Measurements from ENCODE around the gene PNMT.
A peak's percentile ranks its signal among the peaks of the same experiment; 100 is the strongest.
"Not testable (repeated sequence)": the region's sequence is repeated elsewhere in the genome, so short reads cannot be mapped to it uniquely, and the experiment has no call there.

The PNMT gene

GRCh38 chr17:39687546-39688474 is 19.6 kb downstream of the PNMT start, which contains the start of gene PGAP3:
TSS of gene PGAP3 (minus strand) at chr17:39688057. CDS start at chr17:39688014, 43 bp downstream.
- DNase-seq (ENCODE audit: low spot score) = peak; percentile 94

DNA sequence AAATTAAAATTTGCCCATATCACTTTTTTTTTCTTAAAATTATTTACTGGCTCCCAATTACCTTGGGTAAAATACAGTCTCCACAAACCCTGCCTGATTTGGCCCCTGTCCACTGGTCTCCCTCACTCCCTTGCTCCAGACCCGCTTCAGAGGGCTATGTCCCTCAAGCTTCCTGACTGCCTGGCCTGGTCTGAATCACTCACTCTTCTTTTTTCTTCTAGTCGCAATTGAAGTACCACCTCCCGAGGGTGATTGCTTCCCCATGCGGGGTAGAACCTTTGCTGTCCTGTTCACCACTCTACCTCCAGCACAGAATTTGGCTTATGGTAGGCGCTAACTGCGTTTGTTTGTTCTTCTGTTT is 20.2 kb downstream of the PNMT start:
- peak; percentile 27 for DNase-seq (ENCODE audit: low spot score)

DNA sequence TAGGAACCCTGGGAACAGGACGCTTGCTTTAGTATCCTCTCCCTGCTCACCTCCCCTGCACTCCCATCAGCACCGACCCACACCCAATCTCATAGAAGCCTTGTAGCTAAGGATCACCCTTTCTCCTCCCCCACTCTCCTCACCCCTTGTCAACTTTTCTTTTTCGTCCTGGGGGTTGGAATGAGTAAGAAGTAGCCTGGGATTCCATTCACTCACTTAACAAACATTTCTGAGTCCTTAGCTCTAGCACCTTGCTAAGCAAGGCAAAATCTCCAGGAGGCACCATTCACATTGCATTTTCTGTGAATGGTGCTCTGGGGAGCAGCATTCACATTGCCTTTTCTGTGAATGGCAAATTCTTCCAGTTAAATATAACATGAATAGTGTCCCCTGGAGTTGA is 20.7 kb downstream of the PNMT start:
- no peak for DNase-seq (ENCODE audit: low spot score)

- no peak for DNase-seq (ENCODE audit: low spot score)
Observed at GRCh38 chr17:39694593-39694992, 26.3 kb downstream of the PNMT start.

GRCh38 chr17:39695089-39695474 is 26.8 kb downstream of the PNMT start:
- DNase-seq (ENCODE audit: low spot score) = peak; percentile 65

DNA sequence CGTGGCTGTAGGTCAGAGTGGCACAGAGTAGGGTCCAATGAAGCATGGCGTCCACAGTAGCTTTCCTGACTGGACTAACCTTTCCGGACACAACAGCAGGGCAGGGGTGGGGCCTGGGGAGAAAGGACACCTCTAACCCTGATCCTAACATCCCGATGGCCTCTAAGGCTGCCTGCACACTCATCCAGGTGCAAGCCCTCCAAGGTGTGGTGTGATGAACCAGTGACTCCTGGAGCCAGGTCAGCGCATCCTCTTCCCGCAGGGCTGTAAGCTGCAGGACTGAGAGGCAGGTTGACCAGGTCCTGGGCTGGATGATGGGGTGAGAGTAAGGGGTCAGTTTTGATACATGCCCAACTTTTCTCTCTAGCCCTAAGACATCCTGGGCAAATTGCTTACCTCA is 28.5 kb downstream of the PNMT start:
- no peak for DNase-seq (ENCODE audit: low spot score)

DNA sequence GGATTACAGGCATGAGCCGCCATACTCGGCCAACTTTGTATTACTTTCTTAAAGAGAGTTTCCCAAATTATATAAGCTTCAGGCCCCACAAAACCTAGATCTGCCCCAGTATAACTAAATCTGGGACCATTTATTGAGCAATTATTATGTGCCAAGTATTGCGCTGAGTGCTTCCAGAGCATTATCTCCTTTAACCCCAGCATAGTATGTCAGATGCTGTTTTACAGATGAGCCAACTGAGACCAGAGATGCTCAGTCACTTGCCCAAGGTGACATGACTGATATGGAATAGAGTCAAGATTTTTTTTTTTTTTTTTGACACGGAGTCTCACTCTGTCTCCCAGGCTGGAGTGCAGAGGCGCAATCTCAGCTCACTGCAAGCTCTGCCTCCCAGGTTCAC is 29.7 kb downstream of the PNMT start:
- no peak for DNase-seq (ENCODE audit: low spot score)

DNA sequence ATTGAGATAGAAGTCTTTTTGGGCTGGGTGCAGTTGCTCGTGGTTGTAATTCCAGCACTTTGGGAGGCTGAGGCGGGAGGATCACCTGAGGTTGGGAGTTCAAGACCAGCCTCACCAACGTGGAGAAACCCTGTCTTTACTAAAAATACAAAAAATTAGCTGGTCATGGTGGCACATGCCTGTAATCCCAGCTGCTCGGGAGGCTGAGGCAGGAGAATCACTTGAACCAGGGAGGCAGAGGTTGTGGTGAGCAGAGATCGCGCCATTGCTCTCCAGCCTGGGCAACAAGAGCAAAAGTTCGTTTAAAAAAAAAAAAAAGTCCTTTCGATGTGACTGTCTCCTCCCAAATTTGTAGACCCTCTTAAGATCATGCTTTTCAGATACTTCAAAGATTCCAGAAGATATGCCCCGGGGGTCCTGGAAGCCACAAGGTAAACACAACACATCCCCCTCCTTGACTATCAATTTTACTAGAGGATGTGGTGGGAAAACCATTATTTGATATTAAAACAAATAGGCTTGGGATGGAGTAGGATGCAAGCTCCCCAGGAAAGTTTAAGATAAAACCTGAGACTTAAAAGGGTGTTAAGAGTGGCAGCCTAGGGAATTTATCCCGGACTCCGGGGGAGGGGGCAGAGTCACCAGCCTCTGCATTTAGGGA is 31.0 kb downstream of the PNMT start:
- not testable (repeated sequence) for DNase-seq (ENCODE audit: low spot score)

DNA sequence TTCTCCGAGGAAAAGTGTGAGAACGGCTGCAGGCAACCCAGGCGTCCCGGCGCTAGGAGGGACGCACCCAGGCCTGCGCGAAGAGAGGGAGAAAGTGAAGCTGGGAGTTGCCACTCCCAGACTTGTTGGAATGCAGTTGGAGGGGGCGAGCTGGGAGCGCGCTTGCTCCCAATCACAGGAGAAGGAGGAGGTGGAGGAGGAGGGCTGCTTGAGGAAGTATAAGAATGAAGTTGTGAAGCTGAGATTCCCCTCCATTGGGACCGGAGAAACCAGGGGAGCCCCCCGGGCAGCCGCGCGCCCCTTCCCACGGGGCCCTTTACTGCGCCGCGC is 31.5 kb downstream of the PNMT start, which contains the start of gene ERBB2:
ERBB2 (plus strand) TSS at position 247 of the 330 bp plus-strand sequence. CDS start 175 bp downstream, outside the sequence.
- DNase-seq (ENCODE audit: low spot score) = peak; percentile 87

- DNase-seq (ENCODE audit: low spot score) = peak; percentile 34
Observed at GRCh38 chr17:39700148-39700987, 32.1 kb downstream of the PNMT start.

DNA sequence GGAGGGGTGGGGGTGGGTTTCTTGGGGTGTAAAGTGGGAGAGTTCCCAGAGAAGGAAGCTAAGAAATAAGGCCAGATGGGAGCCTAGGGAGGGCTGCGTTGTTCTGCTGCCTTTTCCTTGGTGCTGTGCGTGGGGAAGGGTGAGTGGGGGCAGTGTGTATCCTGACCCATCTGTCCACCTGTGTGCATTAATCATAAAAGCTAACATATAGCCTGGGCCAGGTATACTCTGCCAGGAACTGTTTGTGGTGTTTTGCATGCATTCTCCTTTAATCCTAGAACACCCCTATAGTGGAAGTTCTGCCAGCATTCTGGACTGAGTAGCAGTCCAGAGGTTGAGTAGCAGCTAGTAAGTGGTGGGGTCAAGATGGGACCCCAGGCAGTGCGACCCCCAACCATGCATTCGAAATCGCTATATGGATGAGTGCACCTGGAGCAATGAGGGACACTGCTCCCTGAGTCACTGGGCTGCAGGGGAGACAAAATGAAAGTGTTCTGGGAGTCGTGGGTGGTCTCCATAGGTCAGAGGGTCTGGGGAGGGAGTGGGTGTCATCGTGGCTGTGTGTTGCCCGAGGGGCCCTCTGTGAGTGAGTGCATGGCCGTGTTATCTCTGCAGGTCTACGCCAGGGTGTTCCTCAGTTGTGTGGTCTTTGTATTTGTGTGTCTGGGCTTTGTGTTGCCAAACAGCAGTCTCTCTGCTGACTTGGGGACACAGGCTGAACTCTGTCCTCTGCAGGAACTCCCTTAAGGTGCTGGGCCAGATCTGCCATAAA is 32.9 kb downstream of the PNMT start:
- peak; percentile 28 for DNase-seq (ENCODE audit: low spot score)

- no peak for DNase-seq (ENCODE audit: low spot score)
Observed at GRCh38 chr17:39701784-39702422, 33.6 kb downstream of the PNMT start.

- DNase-seq (ENCODE audit: low spot score) = peak; percentile 63
Observed at GRCh38 chr17:39702901-39703893, 34.9 kb downstream of the PNMT start.

GRCh38 chr17:39703913-39704312 is 35.7 kb downstream of the PNMT start:
- no peak for DNase-seq (ENCODE audit: low spot score)

DNA sequence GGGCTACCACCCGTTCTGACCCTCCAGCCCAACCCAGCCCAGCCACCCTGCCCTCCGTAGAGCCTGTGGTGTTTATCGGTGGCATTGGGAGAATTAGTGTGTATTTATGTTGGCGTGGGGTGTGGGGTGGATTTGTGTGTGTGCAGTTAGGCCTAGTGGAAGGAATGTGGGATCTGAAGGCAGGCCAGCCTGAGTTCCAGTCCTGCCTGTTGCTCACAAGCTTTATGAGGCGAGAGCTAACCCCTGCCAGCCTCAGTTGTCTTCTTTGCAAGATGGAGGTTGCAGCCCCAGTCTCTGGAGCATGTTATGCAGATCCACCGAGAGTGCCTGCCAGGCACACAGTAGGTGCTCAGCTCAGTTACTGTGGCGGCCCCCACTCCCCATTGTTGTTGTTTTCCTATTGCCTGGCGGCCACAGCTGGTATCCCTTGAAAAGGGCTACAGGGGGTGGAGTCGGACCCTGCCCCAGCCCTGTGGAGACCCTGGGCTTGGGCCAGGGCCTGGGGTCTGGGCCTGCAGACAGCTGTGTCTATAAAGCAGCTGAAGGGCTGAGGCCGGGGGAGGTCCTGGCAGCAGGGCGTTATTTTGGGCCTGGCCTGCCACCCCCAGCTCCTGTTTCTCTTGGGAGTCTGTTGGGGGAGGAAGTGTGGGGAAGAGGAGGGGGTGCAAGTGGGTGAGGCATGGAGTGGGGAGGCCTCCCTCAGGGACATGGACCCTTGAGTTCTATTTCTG is 36.7 kb downstream of the PNMT start:
- DNase-seq (ENCODE audit: low spot score) = no peak

GRCh38 chr17:39705786-39706348 is 37.6 kb downstream of the PNMT start:
- DNase-seq (ENCODE audit: low spot score) = peak; percentile 86

- no peak for DNase-seq (ENCODE audit: low spot score)
Observed at GRCh38 chr17:39706383-39706782, 38.1 kb downstream of the PNMT start.

DNA sequence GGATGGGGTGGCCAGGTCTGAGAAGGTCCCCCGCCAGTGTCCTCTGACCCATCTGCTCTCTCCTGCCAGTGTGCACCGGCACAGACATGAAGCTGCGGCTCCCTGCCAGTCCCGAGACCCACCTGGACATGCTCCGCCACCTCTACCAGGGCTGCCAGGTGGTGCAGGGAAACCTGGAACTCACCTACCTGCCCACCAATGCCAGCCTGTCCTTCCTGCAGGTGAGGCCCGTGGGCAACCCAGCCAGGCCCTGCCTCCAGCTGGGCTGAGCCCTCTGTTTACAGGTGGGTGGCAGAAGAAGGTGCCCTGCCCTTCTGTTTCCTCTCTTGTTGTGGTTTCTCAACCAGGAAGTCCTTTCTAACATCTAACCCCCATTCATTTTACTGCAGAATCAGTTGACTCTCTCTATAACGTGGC is 38.7 kb downstream of the PNMT start:
- peak; percentile 30 for DNase-seq (ENCODE audit: low spot score)

Data from kidney tubule cell (primary cell).